ENCODE results near the gene ZDHHC22.

Gene ZDHHC22

GRCh38 chr14:77187649-77188012, 46.0 kb upstream of the ZDHHC22 start:
- no peak for TF ChIP-seq TCF12 (IDR thresholded peaks at IDR 0.05; ENCODE audit: low read depth)
- TF ChIP-seq FOXM1 (IDR thresholded peaks at IDR 0.05; ENCODE audit: borderline replicate concordance, low read depth) = no peak
- no peak for TF ChIP-seq ZBTB7A (IDR thresholded peaks at IDR 0.05; ENCODE audit: low read depth)
- no peak for TF ChIP-seq NFIC (IDR thresholded peaks at IDR 0.05)
- TF ChIP-seq RAD21 (IDR thresholded peaks at IDR 0.05; ENCODE audit: low read depth) = no peak
- TF ChIP-seq YY1 (IDR thresholded peaks at IDR 0.05; ENCODE audit: low read depth) = no peak
- TF ChIP-seq MAX (IDR thresholded peaks at IDR 0.05) = no peak
- no peak for TF ChIP-seq CEBPB (IDR thresholded peaks at IDR 0.05)
- no peak for TF ChIP-seq CREB1 (IDR thresholded peaks at IDR 0.05; ENCODE audit: low read depth)
- no peak for TF ChIP-seq TAF1 (IDR thresholded peaks at IDR 0.05; ENCODE audit: low read depth)
- TF ChIP-seq USF1 (IDR thresholded peaks at IDR 0.05) = no peak
- no peak for TF ChIP-seq EGR1 (IDR thresholded peaks at IDR 0.05)
- no peak for TF ChIP-seq EP300 (IDR thresholded peaks at IDR 0.05; ENCODE audit: borderline replicate concordance)

- no peak for TF ChIP-seq MAX (IDR thresholded peaks at IDR 0.05)
- TF ChIP-seq FOXM1 (IDR thresholded peaks at IDR 0.05; ENCODE audit: borderline replicate concordance, low read depth) = no peak
- TF ChIP-seq NFIC (IDR thresholded peaks at IDR 0.05) = no peak
- no peak for TF ChIP-seq TCF12 (IDR thresholded peaks at IDR 0.05; ENCODE audit: low read depth)
- no peak for TF ChIP-seq TAF1 (IDR thresholded peaks at IDR 0.05; ENCODE audit: low read depth)
- TF ChIP-seq EP300 (IDR thresholded peaks at IDR 0.05; ENCODE audit: borderline replicate concordance) = no peak
- no peak for TF ChIP-seq USF1 (IDR thresholded peaks at IDR 0.05)
- TF ChIP-seq ZBTB7A (IDR thresholded peaks at IDR 0.05; ENCODE audit: low read depth) = no peak
- TF ChIP-seq CREB1 (IDR thresholded peaks at IDR 0.05; ENCODE audit: low read depth) = no peak
Observed at GRCh38 chr14:77186911-77187648, 45.5 kb upstream of the ZDHHC22 start.

- TF ChIP-seq ZBTB7A (IDR thresholded peaks at IDR 0.05; ENCODE audit: low read depth) = no peak
Observed at GRCh38 chr14:77185093-77185465, 43.5 kb upstream of the ZDHHC22 start.

- TF ChIP-seq CEBPB (IDR thresholded peaks at IDR 0.05) = no peak
- TF ChIP-seq FOXM1 (IDR thresholded peaks at IDR 0.05; ENCODE audit: borderline replicate concordance, low read depth) = no peak
- TF ChIP-seq TEAD4 (IDR thresholded peaks at IDR 0.05) = no peak
- no peak for TF ChIP-seq ZBTB7A (IDR thresholded peaks at IDR 0.05; ENCODE audit: low read depth)
- no peak for TF ChIP-seq REST (IDR thresholded peaks at IDR 0.05; ENCODE audit: low read depth)
- no peak for TF ChIP-seq YY1 (IDR thresholded peaks at IDR 0.05; ENCODE audit: low read depth)
- TF ChIP-seq EP300 (IDR thresholded peaks at IDR 0.05; ENCODE audit: borderline replicate concordance) = no peak
- no peak for TF ChIP-seq CREB1 (IDR thresholded peaks at IDR 0.05; ENCODE audit: low read depth)
- TF ChIP-seq USF1 (IDR thresholded peaks at IDR 0.05) = no peak
- no peak for TF ChIP-seq TAF1 (IDR thresholded peaks at IDR 0.05; ENCODE audit: low read depth)
- no peak for TF ChIP-seq TCF12 (IDR thresholded peaks at IDR 0.05; ENCODE audit: low read depth)
- no peak for TF ChIP-seq EGR1 (IDR thresholded peaks at IDR 0.05)
- no peak for TF ChIP-seq NFIC (IDR thresholded peaks at IDR 0.05)
Observed at GRCh38 chr14:77184396-77185092, 43.0 kb upstream of the ZDHHC22 start.

GRCh38 chr14:77183896-77184295, 42.3 kb upstream of the ZDHHC22 start:
- TF ChIP-seq CEBPB (IDR thresholded peaks at IDR 0.05) = no peak
- TF ChIP-seq REST (IDR thresholded peaks at IDR 0.05; ENCODE audit: low read depth) = no peak
